Left lung (tissue), 10 donors: ENCODE data around the gene MAP3K19. TPM values are rescaled to one million over a fixed set of nuclear protein-coding genes. Genes with fewer than 3 reads are reported as not detected.

Experiments used
- ATAC-seq: fragments of 200-7000 bp; cut with Tn5 transposase; one replicate; pipeline ENCODE4 v1.9.1; 2020; ENCODE audit warnings: moderate library complexity
- DNase-seq, 4 donors: peaks; one replicate each; pipeline ENCODE4 v3.0.0-alpha.2; 2013 to 2020
- H3K27ac ChIP-seq, 2 donors: fragments of 200-600 bp; sonication (generic) in 1 of 2; one replicate each; pipeline versions ENCODE4 v1.5.0 to v1.8.0; 2020 to 2021
- H3K27me3 ChIP-seq, 2 donors: fragments of 200-600 bp; sonication (generic) in 1 of 2; one replicate each; pipeline versions ENCODE4 v1.5.0 to v1.8.0; 2020 to 2021
- H3K36me3 ChIP-seq, 2 donors: fragments of 200-600 bp; sonication (generic) in 1 of 2; one replicate each; pipeline versions ENCODE4 v1.5.0 to v1.8.0; 2020 to 2021
- H3K4me1 ChIP-seq, 2 donors: fragments of 200-600 bp; one replicate each; pipeline ENCODE4 v1.8.0; 2021
- H3K4me3 ChIP-seq, 2 donors: fragments of 200-600 bp; sonication (generic) in 1 of 2; one replicate each; pipeline versions ENCODE4 v1.5.0 to v1.8.0; 2020 to 2021; ENCODE audit warnings: mild to moderate bottlenecking in 1 of 2
- H3K9me3 ChIP-seq, 2 donors: fragments of 200-600 bp; sonication (generic) in 1 of 2; one replicate each; pipeline versions ENCODE4 v1.5.0 to v1.8.0; 2020 to 2021
- intact Hi-C, 2 donors: fragments of 100-400 bp; cut with DNase I; formaldehyde crosslinking; loops; one replicate each; pipeline versions ENCODE4 v1.11.2 to v1.14.2; 2022
- polyA plus RNA-seq, 6 donors: library from polyadenylated mRNA; unstranded; fragments of 120-200 nt; gene quantifications; one replicate each; pipeline ENCODE4 v1.2.1, GENCODE V29; 2013; ENCODE audit not compliant: insufficient read length in 6 of 6
- total RNA-seq, 2 donors: library from RNA; stranded (reverse); fragmentation: NEBNext Ultra II Directional; extraction: Animal tissue kit (Norgen Biotek cat#: 25700); gene quantifications; one replicate each; pipeline ENCODE4 v1.2.1, GENCODE V29; 2021
- TF ChIP-seq, protein P1 (sequence below), 2 donors: fragments of 200-600 bp; sonication (generic) in 1 of 2; IDR thresholded peaks; one replicate each; pipeline versions ENCODE4 v1.5.0 to v1.8.0; 2021; ENCODE audit warnings: antibody characterized with exemption in 2 of 2
- donor health status: DM: no; HTN: yes; CAD: no.
- donor health status: DM: no; HTN: no; CAD: no.

The MAP3K19 gene
- total and polyA plus RNA-seq, 8 donors, result 0.79 to 4.8 (median 2.8) TPM; not detected in 1

DNA sequence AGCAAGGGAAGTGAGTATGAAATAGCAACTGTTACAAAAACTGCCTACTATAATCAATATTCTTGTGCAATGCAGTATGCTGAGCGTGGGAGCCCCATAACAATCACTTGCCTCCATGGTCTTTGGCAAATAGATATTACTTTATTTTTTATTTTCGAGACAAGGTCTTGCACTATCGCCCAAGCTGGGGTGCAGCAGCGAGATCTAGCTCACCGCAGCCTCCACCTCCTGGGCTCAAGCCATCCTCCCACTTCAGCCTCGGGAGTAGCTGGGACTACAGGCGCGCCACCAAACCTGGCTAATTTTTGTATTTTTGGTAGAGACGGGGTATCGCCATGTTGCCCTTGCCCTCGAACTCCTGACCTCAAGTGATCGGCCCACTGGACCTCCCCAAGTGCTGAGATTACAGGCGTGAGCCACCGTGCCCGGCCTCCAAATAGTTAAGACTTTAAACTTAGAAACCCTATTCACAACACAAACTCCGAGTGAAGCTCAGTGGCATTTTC lies 129.8 kb downstream of the MAP3K19 start:
- Histone ChIP-seq H3K9me3 (no peaks in the 10 kb centered on the region), H3K4me3 (peak overlapping the region; percentile 45 to 97), H3K27me3 (no peaks in the 10 kb centered on the region), H3K27ac (peak overlapping the region; percentile 91 to 99), H3K36me3 (no peaks in the 10 kb centered on the region), H3K4me1 (peaks cover 22 to 33% of the 10 kb centered on the region in 2 donors)
- ATAC-seq (peak; percentile 0), DNase-seq (peak; percentile 2 to 65 (median 24))
- intact Hi-C loops, result no loop called here
- TF ChIP-seq, protein P1, sequence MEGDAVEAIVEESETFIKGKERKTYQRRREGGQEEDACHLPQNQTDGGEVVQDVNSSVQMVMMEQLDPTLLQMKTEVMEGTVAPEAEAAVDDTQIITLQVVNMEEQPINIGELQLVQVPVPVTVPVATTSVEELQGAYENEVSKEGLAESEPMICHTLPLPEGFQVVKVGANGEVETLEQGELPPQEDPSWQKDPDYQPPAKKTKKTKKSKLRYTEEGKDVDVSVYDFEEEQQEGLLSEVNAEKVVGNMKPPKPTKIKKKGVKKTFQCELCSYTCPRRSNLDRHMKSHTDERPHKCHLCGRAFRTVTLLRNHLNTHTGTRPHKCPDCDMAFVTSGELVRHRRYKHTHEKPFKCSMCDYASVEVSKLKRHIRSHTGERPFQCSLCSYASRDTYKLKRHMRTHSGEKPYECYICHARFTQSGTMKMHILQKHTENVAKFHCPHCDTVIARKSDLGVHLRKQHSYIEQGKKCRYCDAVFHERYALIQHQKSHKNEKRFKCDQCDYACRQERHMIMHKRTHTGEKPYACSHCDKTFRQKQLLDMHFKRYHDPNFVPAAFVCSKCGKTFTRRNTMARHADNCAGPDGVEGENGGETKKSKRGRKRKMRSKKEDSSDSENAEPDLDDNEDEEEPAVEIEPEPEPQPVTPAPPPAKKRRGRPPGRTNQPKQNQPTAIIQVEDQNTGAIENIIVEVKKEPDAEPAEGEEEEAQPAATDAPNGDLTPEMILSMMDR (IDR thresholded peaks at IDR 0.05), result no peak

Other genes with a start within 250 kb of the MAP3K19 start
- not detected for gene ACMSD, start 208.8 kb downstream of the MAP3K19 start, total RNA-seq
- gene ACMSD, start 208.8 kb downstream of the MAP3K19 start, polyA plus RNA-seq, result 1 to 10 TPM; 1.0 to 2.0 (median 1.7) TPM
- 10 to 100 TPM; 29.3 to 40.6 TPM for gene CCNT2, start 128.6 kb downstream of the MAP3K19 start, total RNA-seq
- 10 to 100 TPM; 76.3 to 91.4 (median 88.0) TPM for gene CCNT2, start 128.6 kb downstream of the MAP3K19 start, polyA plus RNA-seq
- 10 to 100 TPM; 40.2 to 45.2 TPM for gene RAB3GAP1, start 4.8 kb upstream of the MAP3K19 start, total RNA-seq
- gene RAB3GAP1, start 4.8 kb upstream of the MAP3K19 start, polyA plus RNA-seq, result 10 to 100 TPM; 54.6 to 68.1 (median 63.0) TPM